Measurements from ENCODE around the gene ZMAT5. TPM values are rescaled to one million over a fixed set of nuclear protein-coding genes. Genes with fewer than 3 reads are reported as not detected.

Gene ZMAT5
- total and polyA plus RNA-seq, 3 experiments from 2014 or later, result 24.7 to 46.9 (median 25.2) TPM

DNA sequence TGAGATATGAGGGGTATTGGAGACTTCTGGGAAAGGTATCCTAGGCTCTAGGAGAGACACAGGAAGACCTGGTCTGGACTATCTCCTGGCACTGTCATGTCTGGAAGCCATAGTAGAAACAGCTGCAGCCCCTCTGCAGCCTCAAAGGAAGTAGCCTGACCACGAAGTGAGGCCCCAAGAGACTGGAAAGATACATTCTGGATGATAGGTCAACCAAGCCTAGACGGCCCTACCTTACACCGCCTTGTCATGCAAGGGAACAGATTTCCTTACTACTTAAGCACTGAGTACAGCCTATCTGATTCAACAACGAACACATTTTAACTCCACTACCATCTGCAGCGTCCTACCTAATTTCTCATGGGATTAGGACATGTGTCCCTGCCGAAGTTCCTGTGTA is 31.5 kb upstream of the ZMAT5 start:
- no peaks in the 10 kb centered on the region for H3K4me1 ChIP-seq (ENCODE audit: insufficient read depth, low read length)
- no peaks in the 10 kb centered on the region for H3K27me3 ChIP-seq (ENCODE audit: insufficient read depth, low read length, poor library complexity, severe bottlenecking)
- POLR2A ChIA-PET, result no interaction called here
- H3K27me3 Mint-ChIP-seq, result no peaks in the 10 kb centered on the region
- peak overlapping the region; percentile 47 for H3K27ac ChIP-seq (ENCODE audit: low read depth, low read length)
- H3K27ac Mint-ChIP-seq, result peak overlapping the region in 5 of 8 donors; percentile 7 to 84 (median 51)
- DNase-seq, result no peak
- CTCF ChIA-PET, result no interaction called here
- H3K4me1 Mint-ChIP-seq, result peaks cover 0 to 4% (median 0%) of the 10 kb centered on the region in 3 donors
- H3K36me3 Mint-ChIP-seq, result peaks cover 8 to 79% (median 15%) of the 10 kb centered on the region in 3 donors
- no peak overlapping the region for H3K4me3 ChIP-seq (ENCODE audit: low read length)
- H3K36me3 ChIP-seq (ENCODE audit: insufficient read depth, low read length), result peaks cover 63% of the 10 kb centered on the region
- no peak overlapping the region for H3K4me3 Mint-ChIP-seq
- H3K9me3 Mint-ChIP-seq, result no peaks in the 10 kb centered on the region
- no peaks in the 10 kb centered on the region for H3K9me3 ChIP-seq (ENCODE audit: low read length)

DNA sequence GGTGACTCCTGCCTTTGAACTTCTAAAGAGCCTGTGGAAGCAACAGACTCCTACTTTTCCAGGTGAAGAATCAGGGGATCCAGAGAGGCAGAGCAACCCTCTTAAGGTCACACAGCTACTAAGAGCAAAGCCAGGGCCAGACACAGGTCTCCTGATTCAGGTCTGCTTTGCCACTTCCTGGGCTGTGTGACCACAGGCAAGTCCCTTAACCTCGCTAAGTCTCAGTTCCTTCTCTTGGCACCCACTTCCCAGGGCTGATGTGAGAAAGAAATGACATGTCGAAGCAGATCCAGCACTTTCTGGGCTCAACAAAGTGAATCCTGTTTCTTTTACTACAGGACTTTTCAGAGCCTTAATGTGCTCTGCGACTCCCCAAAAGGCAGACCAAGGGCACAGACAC is 30.5 kb upstream of the ZMAT5 start:
- H3K9me3 ChIP-seq (ENCODE audit: low read length), result no peaks in the 10 kb centered on the region
- H3K27ac ChIP-seq (ENCODE audit: low read depth, low read length), result no peak overlapping the region
- H3K4me3 ChIP-seq (ENCODE audit: low read length), result no peak overlapping the region
- CTCF ChIA-PET, result no interaction called here
- H3K27me3 ChIP-seq (ENCODE audit: insufficient read depth, low read length, poor library complexity, severe bottlenecking), result no peaks in the 10 kb centered on the region
- Mint-ChIP-seq H3K27ac (peak overlapping the region in 1 of 8 donors; percentile 91), H3K4me3 (no peak overlapping the region), H3K36me3 (peaks cover 7 to 86% (median 15%) of the 10 kb centered on the region in 3 donors), H3K4me1 (peaks cover 0 to 4% (median 0%) of the 10 kb centered on the region in 3 donors), H3K9me3 (no peaks in the 10 kb centered on the region), H3K27me3 (no peaks in the 10 kb centered on the region)
- DNase-seq, result no peak
- POLR2A ChIA-PET, result no interaction called here
- no peaks in the 10 kb centered on the region for H3K4me1 ChIP-seq (ENCODE audit: insufficient read depth, low read length)
- H3K36me3 ChIP-seq (ENCODE audit: insufficient read depth, low read length), result peaks cover 72% of the 10 kb centered on the region

DNA sequence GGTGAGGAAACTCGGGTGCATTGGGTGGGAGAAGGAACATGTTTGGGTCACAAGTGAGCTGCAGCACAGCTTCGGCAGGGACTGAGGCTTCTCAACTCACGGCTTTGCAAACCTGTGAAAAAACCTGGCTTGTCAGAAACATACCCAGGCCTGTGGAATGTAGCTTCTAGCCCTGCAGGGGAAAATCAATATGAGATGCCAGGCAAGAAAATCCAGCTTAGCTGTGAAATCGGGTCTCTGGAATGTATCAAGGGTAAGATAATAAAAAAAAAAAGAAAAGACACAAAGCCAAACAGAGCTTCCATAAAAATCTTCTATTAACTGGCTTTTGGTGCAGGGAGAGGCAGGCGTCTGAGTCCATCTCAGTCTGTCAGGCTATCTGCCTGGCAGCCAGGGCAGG is 28.9 kb upstream of the ZMAT5 start:
- POLR2A ChIA-PET, result no interaction called here
- H3K36me3 Mint-ChIP-seq, result peaks cover 7 to 87% (median 17%) of the 10 kb centered on the region in 3 donors
- CTCF ChIA-PET, result no interaction called here
- no peak overlapping the region for H3K4me3 Mint-ChIP-seq
- H3K9me3 Mint-ChIP-seq, result no peaks in the 10 kb centered on the region
- Histone ChIP-seq H3K27ac (ENCODE audit: low read depth, low read length) (no peak overlapping the region), H3K4me1 (ENCODE audit: insufficient read depth, low read length) (no peaks in the 10 kb centered on the region), H3K9me3 (ENCODE audit: low read length) (no peaks in the 10 kb centered on the region), H3K36me3 (ENCODE audit: insufficient read depth, low read length) (peaks cover 63% of the 10 kb centered on the region), H3K27me3 (ENCODE audit: insufficient read depth, low read length, poor library complexity, severe bottlenecking) (no peaks in the 10 kb centered on the region), H3K4me3 (ENCODE audit: low read length) (no peak overlapping the region)
- H3K27ac Mint-ChIP-seq, result no peak overlapping the region
- no peak for DNase-seq
- H3K27me3 Mint-ChIP-seq, result no peaks in the 10 kb centered on the region
- H3K4me1 Mint-ChIP-seq, result peaks cover 0 to 4% (median 0%) of the 10 kb centered on the region in 3 donors

DNA sequence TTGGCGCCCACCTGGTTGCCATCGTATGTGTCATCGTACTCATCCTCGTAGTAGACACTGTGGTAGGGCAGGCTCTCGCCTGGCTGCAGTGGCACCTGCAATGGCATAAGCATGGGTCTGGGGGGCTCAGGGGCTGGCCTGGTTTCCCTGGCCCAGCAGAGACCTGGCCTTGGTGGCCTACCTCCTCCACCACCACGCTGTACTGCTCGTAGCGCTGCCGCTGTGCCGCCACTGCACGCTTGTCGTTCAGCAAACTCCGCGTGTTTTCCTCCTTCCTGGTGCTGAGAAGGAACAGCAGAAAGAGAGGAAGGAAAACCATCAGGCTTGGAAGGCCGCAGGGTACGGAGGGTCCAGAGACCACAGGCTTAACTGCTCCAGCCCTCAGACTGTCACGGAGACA is 26.6 kb upstream of the ZMAT5 start:
- Mint-ChIP-seq H3K36me3 (peaks cover 8 to 87% (median 17%) of the 10 kb centered on the region in 3 donors), H3K27me3 (no peaks in the 10 kb centered on the region), H3K27ac (no peak overlapping the region), H3K4me3 (no peak overlapping the region), H3K4me1 (peaks cover 0 to 4% (median 0%) of the 10 kb centered on the region in 3 donors), H3K9me3 (no peaks in the 10 kb centered on the region)
- no peak overlapping the region for H3K4me3 ChIP-seq (ENCODE audit: low read length)
- no peaks in the 10 kb centered on the region for H3K9me3 ChIP-seq (ENCODE audit: low read length)
- H3K27me3 ChIP-seq (ENCODE audit: insufficient read depth, low read length, poor library complexity, severe bottlenecking), result no peaks in the 10 kb centered on the region
- ChIA-PET CTCF (no interaction called here), POLR2A (no interaction called here)
- DNase-seq, result no peak
- no peaks in the 10 kb centered on the region for H3K4me1 ChIP-seq (ENCODE audit: insufficient read depth, low read length)
- peaks cover 58% of the 10 kb centered on the region for H3K36me3 ChIP-seq (ENCODE audit: insufficient read depth, low read length)
- H3K27ac ChIP-seq (ENCODE audit: low read depth, low read length), result no peak overlapping the region

DNA sequence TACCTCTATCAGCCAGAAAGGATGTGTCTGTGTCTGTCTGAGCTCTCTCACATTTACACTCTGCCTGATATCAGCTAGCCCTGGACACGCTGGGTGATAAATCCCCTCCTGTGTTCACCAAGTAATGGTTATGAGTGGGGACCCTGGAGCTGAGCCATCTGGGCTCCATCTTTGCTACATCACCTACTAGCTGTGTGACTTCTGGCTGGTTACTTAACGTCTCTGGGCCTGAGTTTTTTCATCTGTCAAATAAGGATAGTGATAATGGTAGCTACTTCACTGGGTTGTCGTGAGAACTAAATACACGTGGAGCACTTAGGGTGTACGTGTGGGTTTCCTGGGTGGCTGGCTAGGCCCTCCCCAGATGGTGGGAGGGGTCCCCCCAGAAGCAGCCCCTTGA is 23.3 kb upstream of the ZMAT5 start:
- POLR2A ChIA-PET, result no interaction called here
- CTCF ChIA-PET, result interaction anchor here (1.2 kb wide), 1 partner anchor 17 kb away, joined by 4 read pairs; no protein-coding TSS in a partner anchor
- H3K9me3 Mint-ChIP-seq, result no peaks in the 10 kb centered on the region
- no peak overlapping the region for H3K4me3 ChIP-seq (ENCODE audit: low read length)
- no peaks in the 10 kb centered on the region for H3K27me3 ChIP-seq (ENCODE audit: insufficient read depth, low read length, poor library complexity, severe bottlenecking)
- no peak for DNase-seq
- no peak overlapping the region for H3K4me3 Mint-ChIP-seq
- peaks cover 4 to 74% (median 18%) of the 10 kb centered on the region in 3 donors for H3K36me3 Mint-ChIP-seq
- peak overlapping the region in 2 of 8 donors; percentile 6 to 57 for H3K27ac Mint-ChIP-seq
- no peak overlapping the region for H3K27ac ChIP-seq (ENCODE audit: low read depth, low read length)
- no peaks in the 10 kb centered on the region for H3K9me3 ChIP-seq (ENCODE audit: low read length)
- H3K4me1 Mint-ChIP-seq, result no peaks in the 10 kb centered on the region
- H3K4me1 ChIP-seq (ENCODE audit: insufficient read depth, low read length), result no peaks in the 10 kb centered on the region
- H3K27me3 Mint-ChIP-seq, result no peaks in the 10 kb centered on the region
- peaks cover 41% of the 10 kb centered on the region for H3K36me3 ChIP-seq (ENCODE audit: insufficient read depth, low read length)

DNA sequence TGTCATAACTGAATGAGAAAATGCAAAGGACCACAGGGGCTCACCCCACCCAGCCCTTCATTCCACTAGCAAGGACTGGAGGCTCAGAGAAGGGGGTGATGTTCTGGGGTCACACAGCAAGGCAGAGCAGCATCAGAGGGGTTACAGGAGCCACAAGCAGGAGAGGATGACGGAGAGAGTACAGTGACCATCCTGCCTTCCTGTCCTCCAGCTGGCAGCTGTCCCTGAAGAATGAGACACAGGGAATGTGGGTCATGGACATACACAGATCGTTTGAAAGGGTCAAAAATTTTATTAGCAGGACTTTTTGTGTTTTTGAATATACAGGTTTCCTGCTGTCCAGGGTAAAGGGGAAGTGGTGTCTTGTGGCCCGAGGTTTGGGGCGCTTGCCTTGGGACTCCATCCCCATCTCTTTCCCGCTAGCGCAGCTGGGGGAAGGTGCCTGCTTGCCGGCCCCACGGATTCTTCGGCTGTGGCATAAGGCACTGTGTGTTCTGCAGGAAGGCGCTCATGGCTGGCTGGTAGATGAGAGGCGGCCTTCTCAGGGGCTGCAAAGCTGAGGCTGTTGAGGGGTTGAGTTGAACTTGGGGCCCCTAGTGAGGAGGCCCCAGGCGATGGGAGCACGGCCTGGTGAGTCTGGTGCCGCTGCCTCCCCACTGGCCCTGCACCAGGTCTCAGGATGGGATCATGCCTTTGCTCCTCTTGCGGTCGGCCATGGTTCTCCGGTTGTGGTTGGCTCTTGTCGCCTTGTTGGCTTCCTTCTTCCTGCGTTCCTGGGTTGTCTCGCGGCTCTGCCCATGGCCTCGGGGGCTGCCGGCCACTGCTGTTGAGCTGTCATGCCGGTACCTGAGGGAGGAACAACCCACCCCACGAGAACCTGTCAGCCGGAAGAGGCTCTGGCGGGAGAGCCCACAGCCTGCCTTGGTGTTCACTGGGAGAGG is 21.8 kb upstream of the ZMAT5 start:
- Mint-ChIP-seq H3K9me3 (no peaks in the 10 kb centered on the region), H3K4me3 (no peak overlapping the region), H3K27ac (peak overlapping the region in 1 of 8 donors; percentile 29), H3K36me3 (peaks cover 4 to 66% (median 18%) of the 10 kb centered on the region in 3 donors), H3K27me3 (no peaks in the 10 kb centered on the region), H3K4me1 (no peaks in the 10 kb centered on the region)
- no peak overlapping the region for H3K4me3 ChIP-seq (ENCODE audit: low read length)
- CTCF ChIA-PET, result no interaction called here
- H3K27me3 ChIP-seq (ENCODE audit: insufficient read depth, low read length, poor library complexity, severe bottlenecking), result no peaks in the 10 kb centered on the region
- H3K4me1 ChIP-seq (ENCODE audit: insufficient read depth, low read length), result no peaks in the 10 kb centered on the region
- peaks cover 36% of the 10 kb centered on the region for H3K36me3 ChIP-seq (ENCODE audit: insufficient read depth, low read length)
- H3K9me3 ChIP-seq (ENCODE audit: low read length), result no peaks in the 10 kb centered on the region
- POLR2A ChIA-PET, result no interaction called here
- H3K27ac ChIP-seq (ENCODE audit: low read depth, low read length), result no peak overlapping the region
- DNase-seq, result no peak

DNA sequence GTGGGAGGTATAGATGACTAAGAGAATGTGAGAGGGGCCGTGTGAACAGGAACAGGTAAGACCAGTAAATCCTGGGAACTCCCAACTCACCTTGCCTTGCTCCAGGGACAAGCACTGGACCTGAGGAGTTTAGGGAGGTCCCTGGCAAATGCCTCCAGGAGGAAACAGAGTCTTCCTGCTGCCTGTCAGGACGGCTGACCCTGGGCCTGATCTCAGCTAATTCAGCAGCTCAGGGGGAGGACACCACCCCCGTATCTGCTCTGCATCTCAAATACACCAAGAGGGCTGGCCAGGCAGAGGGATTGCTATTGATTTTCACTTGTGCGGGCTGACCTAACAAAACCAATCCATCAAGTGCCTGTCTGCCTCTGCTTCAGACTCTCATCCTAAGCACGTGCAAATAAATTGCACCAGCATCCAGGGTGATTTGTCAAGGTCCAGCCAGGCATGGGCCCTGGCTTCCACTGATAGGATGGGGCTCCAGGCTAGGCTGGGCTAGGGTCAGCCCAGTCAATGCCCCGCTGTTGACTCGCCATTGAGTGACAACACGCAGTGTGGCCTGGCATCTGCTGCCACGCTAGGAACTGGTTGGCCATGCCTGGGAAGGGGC is 20.7 kb upstream of the ZMAT5 start:
- H3K9me3 Mint-ChIP-seq, result no peaks in the 10 kb centered on the region
- ChIA-PET POLR2A (no interaction called here), CTCF (no interaction called here)
- Histone ChIP-seq H3K27ac (ENCODE audit: low read depth, low read length) (no peak overlapping the region), H3K4me3 (ENCODE audit: low read length) (no peak overlapping the region), H3K4me1 (ENCODE audit: insufficient read depth, low read length) (no peaks in the 10 kb centered on the region), H3K9me3 (ENCODE audit: low read length) (no peaks in the 10 kb centered on the region), H3K27me3 (ENCODE audit: insufficient read depth, low read length, poor library complexity, severe bottlenecking) (no peaks in the 10 kb centered on the region), H3K36me3 (ENCODE audit: insufficient read depth, low read length) (peaks cover 26% of the 10 kb centered on the region)
- peak overlapping the region in 2 of 8 donors; percentile 42 to 81 for H3K27ac Mint-ChIP-seq
- H3K4me1 Mint-ChIP-seq, result no peaks in the 10 kb centered on the region
- no peak for DNase-seq
- no peaks in the 10 kb centered on the region for H3K27me3 Mint-ChIP-seq
- H3K36me3 Mint-ChIP-seq, result peaks cover 4 to 54% (median 18%) of the 10 kb centered on the region in 3 donors
- no peak overlapping the region for H3K4me3 Mint-ChIP-seq

DNA sequence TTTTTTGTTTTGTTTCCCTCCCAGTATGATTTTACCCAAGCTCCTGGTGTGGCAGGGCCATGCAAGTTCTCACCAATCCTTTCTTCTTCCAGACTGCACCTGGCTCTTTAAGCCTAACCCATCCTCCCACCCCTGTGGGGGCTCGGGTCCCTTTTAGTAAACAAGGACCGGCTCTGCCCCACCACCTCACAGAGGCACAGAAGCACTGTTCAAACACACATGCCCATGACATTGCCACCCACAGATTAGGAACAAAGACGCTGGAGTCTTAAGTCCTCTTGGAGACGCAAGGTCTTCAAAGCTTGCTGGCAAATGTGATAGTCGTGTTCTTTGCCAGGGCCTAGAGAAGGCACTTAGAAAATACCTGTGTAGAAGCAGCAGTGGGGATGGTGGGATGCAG is 19.2 kb upstream of the ZMAT5 start:
- Mint-ChIP-seq H3K27me3 (no peaks in the 10 kb centered on the region), H3K4me3 (no peak overlapping the region), H3K36me3 (peaks cover 4 to 42% (median 13%) of the 10 kb centered on the region in 3 donors), H3K27ac (no peak overlapping the region), H3K4me1 (no peaks in the 10 kb centered on the region), H3K9me3 (no peaks in the 10 kb centered on the region)
- ChIA-PET CTCF (no interaction called here), POLR2A (no interaction called here)
- Histone ChIP-seq H3K27ac (ENCODE audit: low read depth, low read length) (no peak overlapping the region), H3K4me3 (ENCODE audit: low read length) (no peak overlapping the region), H3K9me3 (ENCODE audit: low read length) (no peaks in the 10 kb centered on the region), H3K27me3 (ENCODE audit: insufficient read depth, low read length, poor library complexity, severe bottlenecking) (no peaks in the 10 kb centered on the region), H3K4me1 (ENCODE audit: insufficient read depth, low read length) (no peaks in the 10 kb centered on the region), H3K36me3 (ENCODE audit: insufficient read depth, low read length) (peaks cover 19% of the 10 kb centered on the region)
- DNase-seq, result no peak
